Measurements from ENCODE around the gene ODF4.

The ODF4 gene, protein sequence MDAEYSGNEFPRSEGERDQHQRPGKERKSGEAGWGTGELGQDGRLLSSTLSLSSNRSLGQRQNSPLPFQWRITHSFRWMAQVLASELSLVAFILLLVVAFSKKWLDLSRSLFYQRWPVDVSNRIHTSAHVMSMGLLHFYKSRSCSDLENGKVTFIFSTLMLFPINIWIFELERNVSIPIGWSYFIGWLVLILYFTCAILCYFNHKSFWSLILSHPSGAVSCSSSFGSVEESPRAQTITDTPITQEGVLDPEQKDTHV

DNA sequence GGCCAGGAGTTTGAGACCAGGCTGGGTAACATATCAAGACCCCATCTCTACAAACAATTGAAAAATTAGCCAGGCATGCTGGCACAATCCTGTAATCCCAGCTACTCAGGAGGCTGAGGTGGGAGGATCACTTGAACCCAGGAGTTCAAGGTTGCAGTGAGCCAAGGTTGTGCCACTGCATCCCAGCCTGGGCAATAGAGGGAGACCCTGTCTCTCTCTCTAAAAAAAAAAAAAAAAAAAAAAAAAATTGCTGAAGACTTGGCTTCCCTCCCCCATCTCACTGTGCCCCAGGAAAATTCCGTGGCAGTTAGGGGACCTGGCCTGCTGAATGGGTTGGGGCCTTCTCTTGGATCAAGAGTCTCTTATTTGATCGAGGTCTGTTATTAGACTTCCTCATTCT is at the start of gene ODF4:
Gene ODF4, plus strand, starts transcription at position 301 of the 400 bp plus-strand sequence. CDS start 212 bp downstream, outside the sequence.
- DNase-seq = no peak

DNA sequence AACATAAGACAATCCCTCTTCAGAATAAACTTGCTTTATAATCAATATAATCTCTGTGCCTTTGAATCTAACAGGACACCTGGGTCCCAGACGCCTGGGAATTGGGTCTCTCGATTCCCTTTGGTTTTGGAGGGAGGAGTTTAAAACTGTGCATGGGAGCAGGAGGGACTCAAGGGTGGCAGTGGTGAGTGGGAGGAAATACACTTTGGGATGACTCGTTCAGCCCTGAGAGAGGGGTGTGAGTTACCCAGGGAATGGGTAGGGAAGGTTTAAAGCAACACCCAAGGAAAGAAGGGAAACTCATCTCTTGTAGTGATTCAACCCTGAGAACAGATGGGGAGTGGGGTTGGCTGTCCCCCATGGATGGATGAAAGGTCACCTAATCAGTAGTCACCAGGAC is 49.6 kb upstream of the ODF4 start:
- DNase-seq = no peak

DNA sequence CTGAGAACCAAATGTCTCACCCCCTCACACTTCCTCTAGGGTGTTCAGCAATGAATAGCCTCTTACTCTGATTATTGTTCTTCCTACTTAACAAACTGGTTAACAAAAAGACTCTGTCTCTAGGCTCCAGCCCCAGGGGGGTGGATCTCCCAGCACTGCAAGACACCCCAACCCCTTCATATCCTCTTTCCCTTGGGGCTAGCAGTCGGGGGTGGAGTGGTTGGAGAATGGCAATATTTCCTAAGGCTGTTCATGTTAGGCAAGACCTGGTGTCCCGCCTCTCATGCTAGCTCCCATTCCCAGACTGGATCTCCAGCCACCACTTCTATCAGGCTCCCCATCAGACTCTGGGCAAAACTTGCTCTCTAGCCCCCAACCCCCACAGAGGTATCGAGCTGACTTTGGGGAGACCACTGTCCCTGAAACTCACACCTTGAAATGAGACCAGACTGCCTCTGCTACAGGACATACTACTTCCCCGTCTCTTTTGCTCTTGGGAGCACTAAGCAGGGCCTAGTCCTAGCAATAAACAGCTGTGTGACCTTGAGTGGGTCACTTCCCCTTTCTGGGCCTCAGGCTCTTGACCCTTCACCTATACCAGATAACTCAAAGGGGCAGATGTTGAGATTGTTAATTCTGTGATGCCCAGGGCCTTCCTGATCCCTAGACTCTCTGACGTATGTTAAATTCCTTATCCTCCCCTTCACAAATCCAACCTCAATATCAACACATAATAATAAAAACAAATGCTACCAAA is 46.8 kb upstream of the ODF4 start:
- DNase-seq = no peak

DNA sequence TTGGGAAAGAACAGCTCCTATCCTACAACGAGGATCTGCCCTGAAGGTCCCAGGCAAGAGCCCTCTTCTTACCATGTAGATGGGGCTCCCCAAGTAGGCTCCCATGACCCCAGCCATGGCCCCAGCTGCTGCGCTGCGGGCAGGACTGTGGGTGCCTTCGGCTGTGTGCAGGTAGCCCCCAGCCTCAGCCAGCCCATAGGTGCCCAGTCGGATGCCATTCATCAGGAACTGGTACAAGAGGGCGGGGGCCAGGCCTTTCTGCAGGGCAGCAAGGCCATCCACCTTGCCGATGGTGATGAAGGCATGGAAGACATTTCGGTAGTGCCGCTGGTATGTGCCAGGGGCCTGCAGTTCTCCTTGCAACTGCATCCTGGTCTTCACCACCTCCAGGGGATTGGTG is 45.3 kb upstream of the ODF4 start:
- DNase-seq = no peak

DNA sequence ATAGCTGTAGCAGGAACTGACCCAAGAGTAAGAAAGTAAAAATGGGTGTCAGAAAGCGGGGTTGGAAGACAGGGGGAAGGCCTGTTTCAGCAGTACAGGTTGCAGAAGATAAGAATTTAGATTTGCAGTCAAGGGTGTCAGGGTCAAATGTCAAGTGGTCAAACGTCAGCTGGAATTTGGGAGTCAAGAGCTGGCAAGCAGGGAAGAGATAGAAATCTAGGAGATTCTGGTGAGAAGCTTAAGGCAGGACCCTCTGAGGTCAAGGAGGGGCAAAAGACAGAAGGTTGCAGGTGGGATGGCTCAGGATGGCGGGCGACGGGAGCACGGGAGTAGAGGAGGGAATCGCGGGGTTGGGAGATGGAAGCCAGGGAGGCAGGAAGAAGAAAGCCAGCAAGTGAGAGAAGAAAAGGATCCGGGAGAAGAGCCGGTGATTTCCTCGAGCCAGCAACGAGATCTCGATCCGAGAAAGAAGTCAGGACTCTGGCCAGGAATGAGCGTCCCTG is 44.8 kb upstream of the ODF4 start:
- DNase-seq = no peak

DNA sequence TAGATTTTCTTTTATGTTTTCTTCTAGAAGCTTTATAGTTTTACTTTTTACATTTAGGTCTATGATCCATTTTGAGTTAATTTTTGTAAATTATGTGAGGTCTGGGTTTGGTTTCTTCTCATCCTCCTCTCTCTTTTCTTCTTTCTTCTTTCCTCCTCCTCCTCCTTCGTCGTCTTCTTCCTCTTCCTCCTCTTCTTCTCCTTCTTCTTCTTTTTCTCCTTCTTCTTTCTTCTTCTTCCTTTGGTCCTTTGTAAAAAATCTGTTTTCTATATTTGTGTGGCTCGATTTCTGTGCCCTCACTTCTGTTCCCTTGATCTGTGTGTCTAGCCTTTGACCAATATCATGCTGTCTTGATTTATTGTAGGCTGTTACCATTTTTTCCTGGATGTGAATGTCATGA is 39.4 kb upstream of the ODF4 start:
- no peak for DNase-seq

DNA sequence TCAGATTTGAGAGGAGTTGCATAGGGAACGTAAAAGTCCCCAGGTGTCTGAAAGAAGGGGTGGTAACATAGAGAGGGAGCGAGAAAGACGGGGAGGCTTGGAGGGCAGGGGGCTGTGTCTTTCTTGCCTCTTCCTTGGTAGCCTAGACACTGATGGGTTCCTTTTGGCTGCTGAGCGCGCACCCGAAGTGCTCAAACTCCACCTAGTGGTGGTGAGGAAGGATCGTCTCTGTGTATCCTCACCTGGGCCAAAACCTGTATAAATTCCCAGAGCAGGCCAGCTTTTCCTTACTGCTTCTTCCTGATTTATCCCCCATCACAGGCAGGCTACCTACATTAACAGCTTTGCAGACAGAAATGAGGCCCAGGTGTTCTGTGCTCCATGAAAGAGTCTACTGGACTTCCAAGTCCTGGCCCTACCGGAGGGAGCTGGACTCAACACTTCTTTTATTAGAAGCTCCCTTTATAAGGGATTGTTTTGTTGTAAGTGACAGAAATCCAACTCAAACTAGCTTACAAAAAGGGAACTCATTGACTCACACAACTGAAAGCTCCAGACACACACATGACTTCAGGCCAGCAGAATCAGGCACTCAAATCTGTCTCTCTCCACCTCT is 38.9 kb upstream of the ODF4 start:
- peak; percentile 75 for DNase-seq

DNA sequence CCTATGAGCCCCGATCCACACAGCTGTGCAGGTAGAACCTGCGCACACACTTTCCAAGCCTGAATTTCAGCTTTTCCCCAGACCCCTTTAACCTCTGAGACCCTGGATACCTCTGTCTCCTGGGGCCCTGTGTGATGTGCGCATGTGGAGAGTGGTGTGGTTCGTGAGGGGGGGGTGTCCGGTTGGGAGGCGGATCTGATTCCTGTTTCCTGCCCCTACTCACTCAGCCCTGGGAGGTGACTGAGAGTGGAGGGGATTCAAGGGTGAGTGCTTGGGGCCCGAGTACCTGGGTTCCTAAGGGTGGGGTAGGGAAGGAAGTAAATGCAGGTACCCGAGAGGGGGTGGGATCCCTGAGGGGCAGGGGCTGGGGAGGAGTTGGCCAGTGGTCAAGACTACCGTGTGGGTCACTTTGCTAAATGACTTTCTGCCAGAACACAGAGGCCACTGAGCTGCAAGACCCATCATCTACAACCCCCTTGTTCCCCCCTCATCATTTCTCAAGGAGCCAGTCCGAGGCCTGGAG is 29.0 kb upstream of the ODF4 start:
- no peak for DNase-seq

DNA sequence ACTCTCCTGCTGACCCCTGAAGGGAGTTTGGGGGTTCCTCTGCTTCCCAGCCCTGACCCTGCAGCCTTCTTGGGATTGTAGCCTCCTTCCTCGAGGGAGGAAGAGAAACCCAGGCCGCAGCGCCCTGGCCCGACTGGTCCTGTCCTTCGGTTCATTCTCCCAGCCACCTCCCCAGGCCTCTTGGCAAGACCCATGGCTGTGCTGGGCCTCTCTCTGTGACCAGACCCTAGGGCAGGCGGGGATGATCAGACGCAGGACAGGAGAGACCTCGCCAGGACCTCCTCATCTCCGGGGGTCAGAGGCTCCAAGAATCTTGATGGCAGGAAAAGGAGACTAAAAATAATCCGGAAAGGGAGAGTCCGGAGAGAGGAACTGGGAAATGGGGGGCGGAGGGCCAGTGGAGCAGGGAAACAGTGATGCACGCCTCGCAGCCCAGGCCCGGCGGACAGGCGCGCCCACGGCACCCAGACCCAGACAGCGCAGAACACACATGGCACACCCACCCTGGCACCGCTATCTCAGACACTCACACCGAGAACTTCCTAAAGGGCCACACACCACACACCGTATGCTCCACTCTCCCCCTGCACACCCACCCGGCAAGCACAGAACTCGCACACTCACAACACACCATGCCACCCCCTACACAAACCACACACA is 28.4 kb upstream of the ODF4 start:
- no peak for DNase-seq

DNA sequence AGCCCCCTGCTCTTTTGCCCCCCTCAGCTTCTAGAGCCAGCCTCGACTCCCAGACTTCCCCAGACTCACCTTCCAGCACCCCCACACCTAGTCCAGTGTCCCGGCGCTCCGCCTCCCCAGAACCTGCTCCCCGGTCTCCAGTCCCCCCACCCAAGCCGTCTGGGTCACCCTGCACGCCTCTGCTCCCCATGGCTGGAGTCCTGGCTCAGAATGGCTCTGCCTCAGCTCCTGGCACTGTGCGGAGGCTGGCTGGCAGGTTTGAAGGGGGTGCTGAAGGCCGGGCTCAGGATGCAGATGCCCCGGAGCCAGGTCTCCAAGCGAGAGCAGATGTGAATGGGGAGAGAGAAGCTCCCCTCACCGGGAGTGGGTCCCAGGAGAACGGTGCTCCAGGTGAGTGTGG is 27.4 kb upstream of the ODF4 start:
- DNase-seq = no peak

DNA sequence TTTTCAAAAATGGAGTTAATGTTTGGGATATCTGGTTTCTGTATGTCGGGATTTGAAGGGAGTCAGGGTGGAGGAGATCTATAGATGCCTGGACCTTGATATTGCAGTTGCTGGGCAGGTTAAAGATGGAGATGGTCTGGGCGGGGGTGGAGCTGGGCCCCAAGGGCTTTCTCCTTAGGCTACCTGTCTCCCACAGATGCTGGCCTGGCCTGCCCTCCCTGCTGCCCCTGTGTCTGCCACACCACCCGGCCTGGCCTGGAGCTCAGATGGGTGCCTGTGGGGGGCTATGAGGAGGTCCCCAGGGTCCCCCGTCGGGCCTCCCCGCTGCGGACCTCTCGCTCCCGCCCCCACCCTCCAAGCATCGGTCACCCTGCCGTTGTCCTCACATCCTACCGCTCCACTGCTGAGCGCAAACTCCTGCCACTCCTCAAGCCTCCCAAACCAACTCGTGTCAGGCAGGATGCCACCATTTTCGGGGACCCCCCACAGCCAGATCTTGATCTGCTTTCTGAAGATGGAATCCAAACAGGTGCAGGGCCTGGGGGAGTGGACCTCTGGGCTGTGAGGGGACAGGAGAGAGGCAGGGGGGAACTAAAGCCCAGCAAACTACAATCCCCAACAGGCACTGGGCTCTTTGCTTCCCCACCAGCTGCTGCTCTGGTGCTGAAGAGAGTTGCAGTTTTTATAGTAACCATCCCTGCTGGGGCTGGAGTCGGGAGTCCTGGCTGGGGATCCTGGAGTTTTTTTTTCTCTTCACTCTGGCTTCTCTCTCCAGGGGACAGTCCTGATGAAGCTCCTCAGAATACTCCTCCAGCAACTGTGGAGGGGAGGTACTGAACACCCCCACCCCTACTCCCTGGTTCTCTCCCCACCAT is 26.7 kb upstream of the ODF4 start:
- DNase-seq = no peak

DNA sequence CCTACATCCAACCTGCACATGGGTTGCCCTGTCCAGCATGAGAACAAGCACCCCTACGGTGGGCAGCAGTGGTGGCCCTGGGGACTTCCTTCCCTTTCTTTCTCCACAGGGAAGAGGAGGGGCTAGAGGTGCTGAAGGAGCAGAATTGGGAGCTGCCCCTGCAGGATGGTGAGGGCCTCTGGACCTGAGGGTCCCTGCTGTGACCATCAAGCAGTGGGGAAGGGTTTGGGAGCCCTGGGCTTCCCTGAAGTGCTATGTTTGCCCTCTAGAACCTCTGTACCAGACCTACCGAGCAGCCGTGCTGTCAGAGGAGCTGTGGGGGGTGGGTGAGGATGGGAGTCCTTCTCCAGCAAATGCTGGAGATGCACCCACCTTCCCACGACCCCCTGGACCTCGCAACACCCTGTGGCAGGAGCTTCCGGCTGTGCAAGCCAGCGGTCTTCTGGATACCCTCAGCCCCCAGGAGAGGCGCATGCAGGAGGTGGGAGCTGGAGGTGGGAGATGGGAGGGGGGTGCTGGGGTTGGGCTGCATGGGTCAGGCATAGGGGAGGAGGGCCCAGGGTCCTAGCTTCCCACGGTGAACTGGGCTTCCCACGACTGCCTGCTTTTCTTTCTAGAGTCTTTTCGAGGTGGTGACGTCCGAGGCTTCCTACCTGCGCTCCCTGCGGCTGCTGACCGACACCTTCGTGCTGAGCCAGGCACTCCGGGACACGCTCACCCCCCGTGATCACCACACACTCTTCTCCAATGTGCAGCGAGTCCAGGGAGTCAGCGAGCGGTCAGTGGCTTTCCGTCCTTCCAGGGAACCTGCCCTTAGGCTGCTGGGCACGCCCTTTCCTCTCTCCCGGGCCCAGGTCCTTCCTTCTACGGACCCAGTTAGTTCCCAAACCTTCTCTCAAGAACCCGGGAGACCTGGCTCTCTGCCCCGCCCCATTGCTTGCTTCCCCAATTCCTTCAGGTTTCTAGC is 24.6 kb upstream of the ODF4 start:
- DNase-seq = peak; percentile 38

DNA sequence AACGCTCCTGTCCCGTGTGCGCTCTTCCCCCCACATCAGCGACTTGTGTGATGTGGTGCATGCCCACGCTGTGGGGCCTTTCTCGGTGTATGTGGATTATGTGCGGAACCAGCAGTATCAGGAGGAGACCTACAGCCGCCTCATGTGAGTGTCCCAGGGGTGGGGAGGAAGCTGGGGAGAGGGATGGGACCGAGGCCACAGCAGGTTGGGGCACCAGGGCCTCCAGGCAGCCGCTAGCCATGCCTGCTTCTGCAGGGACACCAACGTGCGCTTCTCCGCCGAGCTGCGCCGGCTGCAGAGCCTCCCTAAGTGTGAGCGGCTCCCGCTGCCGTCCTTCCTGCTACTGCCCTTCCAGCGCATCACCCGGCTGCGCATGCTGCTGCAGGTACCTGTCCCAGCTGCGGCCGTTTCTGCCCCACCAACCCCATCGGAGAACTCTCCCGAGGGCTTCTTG is 23.8 kb upstream of the ODF4 start:
- DNase-seq = peak; percentile 62

DNA sequence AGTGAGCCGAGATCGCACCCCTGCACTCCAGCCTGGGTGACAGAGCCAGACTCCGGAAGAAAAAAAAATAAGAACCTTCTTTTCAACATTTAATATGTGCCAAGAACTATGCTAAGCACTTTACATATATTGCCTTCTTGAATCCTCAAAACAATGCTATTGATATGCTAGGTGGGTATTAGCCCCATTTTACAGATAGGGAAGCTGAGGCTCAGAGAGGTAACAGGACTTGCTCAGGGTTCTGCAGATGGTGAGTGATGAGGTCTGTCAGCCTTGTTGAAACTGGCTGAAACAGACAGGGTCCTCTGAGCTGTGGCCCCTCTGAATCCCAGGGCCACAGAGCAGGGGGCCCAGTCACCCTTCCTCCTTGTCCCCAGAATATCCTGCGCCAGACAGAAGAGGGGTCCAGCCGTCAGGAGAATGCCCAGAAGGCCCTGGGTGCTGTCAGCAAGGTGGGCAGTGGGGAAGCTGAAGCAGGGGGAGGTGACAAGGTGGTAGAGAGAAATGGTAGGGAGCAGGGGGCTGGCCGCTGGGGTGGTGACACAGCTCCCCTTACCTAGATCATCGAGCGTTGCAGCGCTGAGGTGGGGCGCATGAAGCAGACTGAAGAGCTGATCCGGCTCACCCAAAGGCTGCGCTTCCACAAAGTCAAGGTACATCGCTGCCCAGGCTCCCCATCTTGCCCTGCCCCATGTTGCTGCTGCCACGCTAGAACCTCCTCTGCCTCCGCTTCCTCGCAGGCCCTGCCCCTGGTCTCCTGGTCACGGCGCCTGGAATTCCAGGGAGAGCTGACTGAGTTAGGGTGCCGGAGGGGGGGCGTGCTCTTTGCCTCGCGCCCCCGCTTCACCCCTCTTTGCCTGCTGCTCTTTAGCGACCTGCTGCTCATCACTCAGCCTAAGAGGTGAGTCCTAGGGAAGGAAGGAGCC is 21.4 kb upstream of the ODF4 start:
- no peak for DNase-seq

DNA sequence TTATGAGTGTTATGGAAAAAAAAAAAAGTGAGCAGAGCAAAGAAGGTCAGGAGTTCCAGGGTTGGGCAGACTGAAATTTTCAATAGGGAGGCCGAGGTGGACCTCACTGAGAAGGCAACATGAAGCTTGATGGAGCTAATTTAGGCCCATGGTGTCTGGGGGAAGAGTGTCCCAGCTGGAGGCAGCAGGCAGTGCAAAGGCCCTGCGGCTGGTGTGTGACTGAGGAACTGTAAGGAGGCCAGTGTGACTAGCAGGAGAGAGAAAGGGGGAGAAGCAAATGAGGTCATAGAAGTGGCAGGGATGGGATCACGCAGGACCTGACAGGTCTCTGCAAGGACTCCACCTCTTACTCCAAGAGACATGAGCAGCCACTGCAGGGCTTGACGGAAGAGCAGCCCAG is 19.4 kb upstream of the ODF4 start:
- no peak for DNase-seq

DNA sequence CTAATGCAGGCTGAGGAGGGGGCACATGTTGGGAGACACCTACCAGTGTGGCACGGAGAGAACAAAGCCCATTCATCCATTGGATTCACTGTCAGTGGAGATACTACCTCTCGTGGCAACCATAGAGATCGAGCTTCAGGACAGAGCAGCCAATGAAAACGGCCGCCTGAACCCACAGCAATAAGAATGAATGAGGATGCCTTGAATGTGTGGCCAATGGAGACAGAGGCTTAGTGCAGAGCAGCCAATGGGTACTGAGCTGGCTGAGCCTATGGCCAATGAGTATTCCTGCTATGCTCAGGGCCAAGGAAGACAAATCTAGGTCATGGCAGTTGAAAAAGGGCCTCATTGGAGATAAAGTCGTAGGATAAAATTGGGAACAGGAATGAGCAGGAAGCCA is 18.6 kb upstream of the ODF4 start:
- DNase-seq = no peak

DNA sequence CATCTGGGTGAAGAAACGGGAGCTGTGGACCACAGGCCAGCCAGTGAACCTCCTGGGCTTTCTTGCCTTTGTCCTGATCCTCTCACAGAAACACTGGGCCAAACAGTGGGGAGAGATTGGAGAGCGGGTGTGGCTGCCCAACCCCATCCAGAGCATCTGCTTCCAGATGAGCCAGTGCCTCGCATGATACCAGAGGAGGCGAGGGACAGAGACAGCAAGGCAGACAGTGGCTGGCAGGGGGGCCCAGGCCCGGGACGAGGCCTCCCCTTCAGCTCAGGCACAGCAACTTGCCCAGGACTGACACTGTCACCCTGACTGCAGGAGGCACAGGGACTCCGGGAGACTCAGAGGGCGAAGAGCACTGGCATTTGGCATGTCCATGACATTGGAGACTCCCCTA is 17.6 kb upstream of the ODF4 start:
- DNase-seq = no peak

DNA sequence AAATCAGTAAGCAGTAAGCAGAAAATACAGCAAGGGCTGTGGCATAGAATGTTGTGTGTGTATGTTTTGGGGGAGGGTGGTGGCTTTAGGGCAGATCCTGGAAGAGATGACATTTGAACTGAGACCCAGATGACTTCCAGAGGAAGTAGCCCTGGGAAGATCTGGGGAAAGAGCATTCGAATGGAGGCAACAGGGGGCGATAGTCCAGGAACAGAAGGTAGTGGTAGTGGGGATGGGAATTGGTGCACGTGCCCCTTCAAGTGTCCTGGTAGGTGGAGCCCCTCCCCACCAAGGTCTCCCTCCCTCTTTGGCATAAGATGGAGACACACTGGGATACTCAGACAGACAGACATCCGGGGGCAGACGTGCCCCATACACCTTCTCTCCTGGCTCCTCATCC is 15.5 kb upstream of the ODF4 start:
- DNase-seq = no peak

DNA sequence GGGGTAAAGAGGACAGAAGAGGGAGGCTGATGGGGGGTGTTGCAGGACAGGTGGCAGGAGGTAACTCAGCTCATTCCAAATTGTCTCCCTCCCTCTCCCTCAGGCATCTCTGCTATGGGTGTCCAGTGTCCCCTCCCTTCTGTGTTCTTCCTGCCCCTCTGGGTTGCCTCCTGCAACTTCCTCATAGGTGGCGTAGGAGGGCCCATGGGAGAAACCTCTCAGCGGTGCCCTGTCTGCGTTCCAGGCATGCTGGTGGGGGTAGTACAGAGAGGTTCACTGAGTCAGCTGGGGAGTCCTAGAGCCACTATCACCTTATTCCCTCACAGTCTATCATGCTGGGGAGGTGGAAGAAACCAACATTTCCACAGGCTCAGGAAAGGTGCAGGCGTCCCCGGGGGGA is 14.7 kb upstream of the ODF4 start:
- no peak for DNase-seq
